ENCODE measurements around the gene PNPLA7.

PNPLA7 gene

DNA sequence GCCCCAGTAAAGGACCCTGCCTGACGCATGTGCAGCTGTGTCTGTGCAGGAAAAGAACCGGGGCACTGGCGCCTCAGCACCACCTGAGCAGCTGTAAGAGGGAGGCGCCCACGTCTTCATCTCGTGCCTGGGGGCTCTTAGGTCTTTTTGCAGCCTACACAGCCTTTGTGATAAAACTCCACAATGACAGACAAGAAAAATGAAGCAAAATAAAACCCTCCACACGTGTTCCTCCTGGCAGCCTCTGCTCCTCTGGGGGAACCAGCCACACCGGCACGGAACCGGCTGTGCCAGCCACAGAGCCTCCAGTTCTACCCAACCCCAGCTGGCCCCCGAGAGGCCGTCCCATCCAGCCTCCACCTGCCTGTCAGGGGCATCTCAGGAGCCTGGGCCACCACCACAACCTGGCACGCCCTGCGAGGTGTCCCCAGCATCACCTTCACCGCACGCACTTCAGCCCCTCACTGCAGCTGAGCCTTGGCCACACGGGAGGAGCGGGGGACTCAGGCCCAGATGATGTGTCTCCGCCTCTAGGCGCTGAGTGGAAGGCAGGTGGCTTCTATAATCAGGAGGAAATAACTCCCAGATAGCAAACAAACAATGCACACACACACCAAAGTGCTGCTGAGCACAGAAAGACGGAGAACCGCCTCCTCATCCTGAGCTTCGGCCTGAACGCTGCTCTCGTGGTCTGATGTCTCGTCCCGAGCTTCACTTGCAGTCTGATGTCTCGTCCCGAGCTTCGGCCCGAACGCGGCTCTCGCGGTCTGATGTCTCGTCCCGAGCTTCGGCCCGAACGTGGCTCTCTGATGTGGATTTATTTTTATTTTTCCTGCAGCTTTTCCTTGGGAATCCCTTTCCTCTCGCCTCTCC is 62.5 kb downstream of the PNPLA7 start:
- TF ChIP-seq, protein P1, sequence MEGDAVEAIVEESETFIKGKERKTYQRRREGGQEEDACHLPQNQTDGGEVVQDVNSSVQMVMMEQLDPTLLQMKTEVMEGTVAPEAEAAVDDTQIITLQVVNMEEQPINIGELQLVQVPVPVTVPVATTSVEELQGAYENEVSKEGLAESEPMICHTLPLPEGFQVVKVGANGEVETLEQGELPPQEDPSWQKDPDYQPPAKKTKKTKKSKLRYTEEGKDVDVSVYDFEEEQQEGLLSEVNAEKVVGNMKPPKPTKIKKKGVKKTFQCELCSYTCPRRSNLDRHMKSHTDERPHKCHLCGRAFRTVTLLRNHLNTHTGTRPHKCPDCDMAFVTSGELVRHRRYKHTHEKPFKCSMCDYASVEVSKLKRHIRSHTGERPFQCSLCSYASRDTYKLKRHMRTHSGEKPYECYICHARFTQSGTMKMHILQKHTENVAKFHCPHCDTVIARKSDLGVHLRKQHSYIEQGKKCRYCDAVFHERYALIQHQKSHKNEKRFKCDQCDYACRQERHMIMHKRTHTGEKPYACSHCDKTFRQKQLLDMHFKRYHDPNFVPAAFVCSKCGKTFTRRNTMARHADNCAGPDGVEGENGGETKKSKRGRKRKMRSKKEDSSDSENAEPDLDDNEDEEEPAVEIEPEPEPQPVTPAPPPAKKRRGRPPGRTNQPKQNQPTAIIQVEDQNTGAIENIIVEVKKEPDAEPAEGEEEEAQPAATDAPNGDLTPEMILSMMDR (IDR thresholded peaks at IDR 0.05; ENCODE audit: low read depth, low read length), result no peak
- H3K4me3 ChIP-seq (ENCODE audit: low read depth, low read length), result no peak overlapping the region

DNA sequence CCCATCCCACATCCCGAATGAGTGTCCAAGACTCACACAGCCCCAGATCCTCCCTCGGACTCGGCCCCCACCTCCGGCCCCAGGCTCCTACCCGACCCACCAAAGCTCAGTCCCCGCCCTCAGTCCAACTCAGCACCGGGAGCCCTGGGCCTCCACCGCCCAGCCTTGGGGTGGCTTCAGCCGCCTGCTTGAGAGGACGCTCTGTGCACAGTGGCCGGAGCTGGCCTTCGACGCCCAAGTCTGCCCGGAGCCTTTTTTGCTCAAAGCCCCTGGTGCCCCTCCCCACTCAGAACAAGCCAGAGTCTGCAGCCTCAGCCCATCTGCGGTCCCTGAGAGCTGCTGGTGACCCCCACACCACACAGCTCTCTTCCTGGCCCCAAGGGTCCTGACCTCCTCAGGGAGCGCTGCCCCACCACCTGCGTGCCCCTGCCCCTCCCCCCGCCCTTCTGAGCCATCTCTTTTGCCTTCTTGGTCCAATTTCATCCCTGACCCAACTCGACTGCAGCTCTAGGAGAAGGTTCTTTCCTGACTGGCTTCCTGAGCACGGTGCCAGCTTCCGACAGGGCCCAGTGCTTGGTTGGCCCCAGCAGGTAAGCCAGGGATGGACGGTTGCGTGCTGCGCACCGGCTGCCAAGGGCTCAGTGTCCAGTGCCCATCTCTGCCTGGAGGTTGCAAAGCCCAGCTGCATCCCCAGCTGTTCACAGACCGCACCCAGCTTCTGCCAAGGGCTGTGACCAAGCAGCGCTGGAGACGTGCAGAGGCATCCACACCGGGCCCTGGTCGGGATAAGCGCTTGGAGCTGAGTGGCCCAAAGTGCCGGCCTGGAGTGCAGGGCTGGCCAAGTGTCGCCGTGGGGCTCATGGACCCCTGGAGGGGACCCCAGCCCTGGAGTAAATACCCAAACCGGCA is 63.4 kb downstream of the PNPLA7 start:
- TF ChIP-seq, protein P1 (IDR thresholded peaks at IDR 0.05; ENCODE audit: low read depth, low read length), result no peak
- no peak overlapping the region for H3K4me3 ChIP-seq (ENCODE audit: low read depth, low read length)

DNA sequence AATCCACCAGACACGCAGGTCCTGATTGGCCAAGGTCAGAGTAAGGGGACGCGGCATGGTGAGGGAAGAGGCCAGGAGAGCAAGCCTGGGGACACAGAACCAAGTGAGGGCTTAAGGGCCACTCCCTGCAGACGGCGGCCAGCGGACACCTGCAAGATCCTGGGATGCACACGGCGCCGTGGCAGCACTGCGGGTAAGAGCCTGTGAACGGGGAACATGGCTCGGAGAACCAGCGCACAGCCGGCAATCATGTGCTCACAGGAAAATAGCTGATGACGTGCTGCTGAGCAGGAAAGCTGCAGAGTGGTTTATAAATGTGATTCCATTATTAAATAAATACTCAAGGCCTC is 64.1 kb downstream of the PNPLA7 start:
- H3K4me3 ChIP-seq (ENCODE audit: low read depth, low read length), result no peak overlapping the region
- TF ChIP-seq, protein P1 (IDR thresholded peaks at IDR 0.05; ENCODE audit: low read depth, low read length), result no peak

DNA sequence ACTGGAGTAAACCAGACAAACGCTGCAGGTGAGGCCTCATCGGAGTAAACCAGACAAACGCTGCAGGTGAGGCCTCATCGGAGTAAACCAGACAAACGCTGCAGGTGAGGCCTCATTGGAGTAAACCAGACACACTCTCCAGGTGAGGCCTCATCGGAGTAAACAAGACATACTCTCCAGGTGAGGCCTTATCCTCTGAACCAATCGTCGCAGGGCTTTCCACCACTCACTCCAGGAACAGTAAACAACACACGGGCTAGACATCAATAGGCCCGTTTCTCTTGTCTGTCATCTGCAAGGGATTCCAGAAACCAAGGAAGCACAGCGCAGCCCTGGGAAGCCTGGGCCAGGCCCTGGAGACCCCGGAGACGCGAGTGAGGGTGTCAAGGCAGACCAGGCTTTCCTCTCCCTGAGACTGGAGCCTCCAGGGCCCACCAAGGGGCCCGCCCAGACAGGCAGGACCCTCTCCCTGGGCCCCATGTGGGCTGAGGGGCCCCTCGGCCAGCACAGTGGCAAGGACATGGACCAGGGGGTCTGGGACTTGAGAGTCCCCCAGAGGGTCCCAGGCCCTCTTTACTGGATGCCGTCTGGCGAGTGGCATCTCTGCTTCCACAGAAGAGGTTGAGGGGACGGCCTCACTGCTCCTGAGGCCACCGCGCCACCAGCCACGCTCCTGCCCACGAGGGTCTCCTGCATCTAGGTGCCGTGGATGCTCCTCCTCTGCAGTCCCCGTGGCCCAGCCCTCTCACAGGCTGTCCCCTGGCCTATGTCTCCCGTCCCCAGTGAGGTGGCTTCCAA is 64.7 kb downstream of the PNPLA7 start:
- no peak overlapping the region for H3K4me3 ChIP-seq (ENCODE audit: low read depth, low read length)
- TF ChIP-seq, protein P1 (IDR thresholded peaks at IDR 0.05; ENCODE audit: low read depth, low read length), result no peak

DNA sequence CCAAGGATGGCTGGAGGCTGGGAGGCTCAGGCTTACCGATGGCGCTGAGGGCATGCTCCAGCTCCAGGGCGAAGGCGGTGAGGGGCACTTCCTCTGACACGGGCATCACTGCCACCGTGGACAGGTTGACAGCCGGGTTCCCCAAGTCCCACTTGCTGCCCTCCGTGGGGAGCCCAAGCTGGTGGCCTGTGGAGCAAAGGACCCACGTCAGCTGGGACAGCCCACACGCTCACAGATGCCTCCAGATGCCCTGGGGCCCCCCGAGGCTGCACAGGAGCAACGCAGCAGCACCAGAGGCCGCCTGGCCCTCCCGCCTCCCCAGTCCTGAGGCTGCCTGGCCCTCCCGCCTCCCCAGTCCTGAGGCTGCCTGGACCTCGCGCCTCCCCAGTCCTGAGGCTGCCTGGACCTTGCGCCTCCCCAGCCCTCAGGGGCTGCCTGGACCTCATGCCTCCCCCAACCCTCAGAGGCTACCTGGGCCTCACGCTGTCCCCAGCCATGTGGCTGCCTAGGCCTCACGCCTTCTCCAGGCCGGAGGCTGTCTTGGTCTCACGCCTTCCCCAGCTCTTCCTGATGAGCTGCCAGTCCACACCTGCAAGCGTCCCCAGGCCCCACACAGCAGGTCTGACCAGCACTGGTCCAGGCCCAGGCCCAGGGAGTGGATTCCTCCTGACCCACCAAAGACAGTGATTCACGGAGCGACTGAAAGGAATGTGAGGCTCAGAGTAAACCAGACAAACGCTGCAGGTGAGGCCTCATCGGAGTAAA is 65.5 kb downstream of the PNPLA7 start:
- no peak overlapping the region for H3K4me3 ChIP-seq (ENCODE audit: low read depth, low read length)
- TF ChIP-seq, protein P1 (IDR thresholded peaks at IDR 0.05; ENCODE audit: low read depth, low read length), result no peak

DNA sequence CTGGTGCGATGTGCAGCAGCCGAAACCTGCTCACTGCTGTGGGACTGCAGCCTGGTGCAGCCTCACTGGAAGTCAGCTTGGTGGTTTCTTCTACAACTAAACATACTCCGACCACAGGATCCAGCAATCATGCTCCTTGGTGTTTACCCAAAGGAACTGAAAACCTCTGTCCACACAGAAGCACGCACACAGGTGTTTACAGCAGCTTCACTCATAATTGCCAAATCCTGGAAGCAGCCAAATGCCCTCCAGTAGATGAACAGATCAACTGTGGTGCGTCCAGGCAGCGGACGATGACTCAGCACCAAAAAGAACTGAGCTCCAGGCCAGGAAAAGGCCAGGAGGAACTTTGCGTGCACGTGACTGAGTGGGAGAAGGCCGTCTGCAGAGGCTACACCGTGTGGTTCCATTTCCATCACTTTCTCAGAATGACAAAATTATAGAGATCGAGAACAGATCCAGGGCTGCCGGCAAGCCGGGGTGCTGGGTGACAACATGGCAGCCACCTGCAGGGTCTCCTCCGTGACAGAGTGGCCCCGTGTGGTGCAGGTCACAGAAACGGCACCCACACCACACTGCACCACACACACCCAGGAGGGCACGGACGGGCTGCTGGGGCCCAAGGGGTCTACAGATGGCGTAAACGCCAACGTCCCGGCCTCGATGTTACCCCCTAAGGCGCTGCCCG is 68.0 kb downstream of the PNPLA7 start:
- no peak overlapping the region for H3K4me3 ChIP-seq (ENCODE audit: low read depth, low read length)
- TF ChIP-seq, protein P1 (IDR thresholded peaks at IDR 0.05; ENCODE audit: low read depth, low read length), result no peak
